Psoas muscle (tissue), 8 donors: ENCODE measurements around the gene SEC61A1. TPM values are rescaled to one million over a fixed set of nuclear protein-coding genes. Genes with fewer than 3 reads are reported as not detected.

ENCODE experiments used
- ATAC-seq, 4 donors: fragments of 200-7000 bp; cut with Tn5 transposase; one replicate each; pipeline ENCODE4 v1.9.1; 2020; ENCODE audit warnings: moderate library complexity in 3 of 4, mild to moderate bottlenecking in 2 of 4
- DNase-seq, 2 donors: peaks; one replicate each; pipeline ENCODE4 v3.0.0-alpha.2; 2020
- H3K27ac ChIP-seq: fragments of 200-600 bp; one replicate; pipeline ENCODE4 v1.8.0; 2022
- H3K27me3 ChIP-seq, 3 donors: fragments of 200-600 bp in 1 of 3; one replicate each; pipeline versions ENCODE4 v1.6.1 to v1.8.0; 2013 to 2022; ENCODE audit warnings: low read length in 2 of 3, mild to moderate bottlenecking in 2 of 3, moderate library complexity in 1 of 3; ENCODE audit not compliant: insufficient read depth in 3 of 3
- H3K36me3 ChIP-seq, 2 donors: fragments of 200-600 bp in 1 of 2; one replicate each; pipeline versions ENCODE4 v1.6.1 to v1.8.0; 2013 to 2022; ENCODE audit warnings: low read depth in 1 of 2, mild to moderate bottlenecking in 1 of 2, moderate library complexity in 1 of 2; ENCODE audit not compliant: insufficient read depth in 1 of 2
- H3K4me1 ChIP-seq: fragments of 200-600 bp; one replicate; pipeline ENCODE4 v1.8.0; 2022
- H3K4me3 ChIP-seq: fragments of 200-600 bp; one replicate; pipeline ENCODE4 v1.8.0; 2022; ENCODE audit warnings: mild to moderate bottlenecking
- H3K9me3 ChIP-seq: fragments of 200-600 bp; one replicate; pipeline ENCODE4 v1.8.0; 2022
- WGBS, 3 donors: extraction: QIAGEN DNeasy Blood & Tissue Kit; methylation state at CpG; one replicate each; pipeline versions ENCODE4 v1.1.6 to v1.1.7; 2013; 5-methylcytosine and 5-hydroxymethylcytosine counted together
- intact Hi-C, 2 donors: fragments of 100-400 bp; cut with DNase I; formaldehyde crosslinking; loops; one replicate each; pipeline versions ENCODE4 v1.11.0 to v1.14.2; 2022
- polyA plus RNA-seq, 3 donors: library from polyadenylated mRNA; stranded (reverse); fragments of 200-250 nt; gene quantifications; one replicate each; pipeline ENCODE4 v1.2.3, GENCODE V29; 2013
- total RNA-seq, 4 donors: library from RNA; stranded (reverse); fragmentation: NEBNext Ultra II Directional in 2 of 4; extraction: Animal tissue kit (Norgen Biotek cat#: 25700) in 2 of 4; gene quantifications; one replicate each; pipeline versions ENCODE4 v1.2.1 to v1.2.4, GENCODE V29; 2021 to 2023
- TF ChIP-seq, protein P1 (sequence below): fragments of 200-600 bp; IDR thresholded peaks from one replicate; pipeline ENCODE4 v1.8.0; 2022; ENCODE audit warnings: antibody characterized with exemption
- donor health status: healthy with polysubstance abuse.
- donor health status: DM: no; HTN: no; CAD: no; lungs with moderate emphysema.
- donor health status: Bipolar disorder and iron deficiency.
- donor health status: healthy.
- donor health status: DM: yes; HTN: yes; CAD: no.
- donor health status: DM: no; HTN: no; CAD: no.
- donor health status: DM: no; HTN: no; CAD: no.
- donor health status: DM: yes; HTN: yes; CAD: no.

The SEC61A1 gene
- total and polyA plus RNA-seq, 7 donors, result 40.1 to 136 (median 89.3) TPM

DNA sequence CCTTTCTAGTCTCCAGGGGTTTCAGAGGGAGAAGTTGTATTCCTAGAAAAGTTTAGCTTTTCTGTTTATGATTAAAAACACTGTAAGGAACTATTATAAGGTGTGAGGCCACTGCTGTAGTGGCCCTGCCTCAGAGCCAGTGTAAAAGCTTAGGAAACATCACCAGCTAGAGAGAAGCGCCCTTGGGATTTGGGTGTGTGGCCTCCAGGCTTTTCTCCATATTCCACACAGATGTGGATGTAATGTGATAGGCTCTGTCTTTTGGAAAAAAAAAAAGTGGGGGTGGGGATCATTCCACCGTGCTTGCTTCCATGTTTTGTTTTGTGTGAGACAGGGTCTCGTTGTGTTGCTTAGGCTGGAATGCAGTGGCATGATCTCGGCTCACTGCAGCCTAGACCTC is 13.9 kb downstream of the SEC61A1 start:
- WGBS, 3 donors, result 63 to 69% (median 64%) methylated on average over 4 of the region's 4 CpGs
- ATAC-seq (no peak), DNase-seq (no peak)
- H3K36me3 ChIP-seq, result peaks cover 13 to 100% of the 10 kb centered on the region in 2 donors
- intact Hi-C loops, result no loop called here
- H3K27ac ChIP-seq, result no peak overlapping the region
- H3K4me3 ChIP-seq, result no peak overlapping the region
- H3K9me3 ChIP-seq, result no peaks in the 10 kb centered on the region
- H3K27me3 ChIP-seq, result no peaks in the 10 kb centered on the region
- H3K4me1 ChIP-seq, result no peaks in the 10 kb centered on the region
- TF ChIP-seq, protein P1, sequence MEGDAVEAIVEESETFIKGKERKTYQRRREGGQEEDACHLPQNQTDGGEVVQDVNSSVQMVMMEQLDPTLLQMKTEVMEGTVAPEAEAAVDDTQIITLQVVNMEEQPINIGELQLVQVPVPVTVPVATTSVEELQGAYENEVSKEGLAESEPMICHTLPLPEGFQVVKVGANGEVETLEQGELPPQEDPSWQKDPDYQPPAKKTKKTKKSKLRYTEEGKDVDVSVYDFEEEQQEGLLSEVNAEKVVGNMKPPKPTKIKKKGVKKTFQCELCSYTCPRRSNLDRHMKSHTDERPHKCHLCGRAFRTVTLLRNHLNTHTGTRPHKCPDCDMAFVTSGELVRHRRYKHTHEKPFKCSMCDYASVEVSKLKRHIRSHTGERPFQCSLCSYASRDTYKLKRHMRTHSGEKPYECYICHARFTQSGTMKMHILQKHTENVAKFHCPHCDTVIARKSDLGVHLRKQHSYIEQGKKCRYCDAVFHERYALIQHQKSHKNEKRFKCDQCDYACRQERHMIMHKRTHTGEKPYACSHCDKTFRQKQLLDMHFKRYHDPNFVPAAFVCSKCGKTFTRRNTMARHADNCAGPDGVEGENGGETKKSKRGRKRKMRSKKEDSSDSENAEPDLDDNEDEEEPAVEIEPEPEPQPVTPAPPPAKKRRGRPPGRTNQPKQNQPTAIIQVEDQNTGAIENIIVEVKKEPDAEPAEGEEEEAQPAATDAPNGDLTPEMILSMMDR, result no peak

DNA sequence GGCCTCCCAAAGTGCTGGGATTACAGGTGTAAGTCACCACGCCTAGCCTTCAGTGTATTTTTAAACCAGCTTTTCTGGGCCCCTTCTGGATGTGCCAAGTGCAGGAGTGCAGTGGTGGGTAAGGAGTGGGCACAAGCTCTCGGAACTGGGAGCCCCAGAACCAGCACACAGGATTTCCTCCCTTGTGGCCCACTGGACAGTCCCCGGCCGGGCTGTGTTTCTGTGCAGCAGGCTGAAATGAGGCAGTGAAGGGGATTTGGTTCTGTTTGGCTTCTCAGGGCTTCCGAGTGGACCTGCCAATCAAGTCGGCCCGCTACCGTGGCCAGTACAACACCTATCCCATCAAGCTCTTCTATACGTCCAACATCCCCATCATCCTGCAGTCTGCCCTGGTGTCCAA is 14.4 kb downstream of the SEC61A1 start:
- no peak for ATAC-seq
- H3K4me3 ChIP-seq, result no peak overlapping the region
- WGBS, 3 donors, result 90 to 95% (median 92%) methylated on average over 9 of the region's 9 CpGs
- H3K27me3 ChIP-seq, result no peaks in the 10 kb centered on the region
- H3K9me3 ChIP-seq, result no peaks in the 10 kb centered on the region
- no peak for DNase-seq
- TF ChIP-seq, protein P1, result no peak
- peaks cover 13 to 100% of the 10 kb centered on the region in 2 donors for H3K36me3 ChIP-seq
- no peaks in the 10 kb centered on the region for H3K4me1 ChIP-seq
- intact Hi-C loops, result no loop called here
- no peak overlapping the region for H3K27ac ChIP-seq

DNA sequence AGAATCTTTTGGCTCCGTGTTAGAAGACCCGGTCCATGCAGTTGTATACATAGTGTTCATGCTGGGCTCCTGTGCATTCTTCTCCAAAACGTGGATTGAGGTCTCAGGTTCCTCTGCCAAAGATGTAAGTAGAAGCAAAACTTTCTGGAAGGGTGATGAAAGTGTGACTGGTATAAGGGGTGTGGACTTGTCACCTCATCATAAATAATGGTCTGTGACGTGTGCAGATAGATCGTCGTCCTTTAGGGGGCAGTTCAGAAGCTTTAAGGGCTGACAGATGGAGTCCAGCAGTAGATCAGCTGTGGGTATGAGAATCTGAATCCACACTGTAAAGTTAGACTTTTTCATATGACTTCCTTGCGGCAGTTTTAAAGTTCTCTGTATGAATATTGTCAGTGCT is 15.3 kb downstream of the SEC61A1 start:
- Histone ChIP-seq H3K4me1 (no peaks in the 10 kb centered on the region), H3K27ac (no peak overlapping the region), H3K9me3 (no peaks in the 10 kb centered on the region), H3K4me3 (no peak overlapping the region), H3K36me3 (peaks cover 12 to 100% of the 10 kb centered on the region in 2 donors), H3K27me3 (no peaks in the 10 kb centered on the region)
- DNase-seq, result no peak
- WGBS, 3 donors, result 52 to 69% (median 60%) methylated on average over 7 of the region's 7 CpGs
- ATAC-seq, result peak in 1 of 4 donors; percentile 29
- TF ChIP-seq, protein P1, result no peak
- intact Hi-C loops, result no loop called here

DNA sequence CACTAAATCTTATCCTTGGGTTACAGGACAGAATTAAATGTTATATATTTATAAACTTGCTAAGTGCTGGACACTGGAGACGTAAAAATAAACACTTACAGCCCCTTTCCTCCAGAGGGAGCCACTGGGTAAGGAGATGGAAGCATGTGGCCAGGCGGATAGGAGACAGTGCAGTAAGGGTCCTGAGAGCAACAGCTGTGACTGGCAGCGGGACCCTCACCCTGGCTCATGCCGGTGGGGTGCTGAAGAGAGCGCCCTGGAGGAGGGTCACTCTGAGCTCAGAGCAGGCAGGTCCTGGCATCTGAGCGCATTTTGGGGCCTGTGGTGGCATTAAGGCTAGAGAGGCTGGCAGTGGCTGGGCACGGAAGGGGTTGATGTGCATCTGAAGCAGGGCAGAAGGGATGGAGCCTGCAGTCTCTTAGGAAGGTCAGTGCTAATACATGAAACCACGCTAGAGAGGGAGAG is 16.0 kb downstream of the SEC61A1 start:
- ATAC-seq, result peak in 3 of 4 donors; percentile 34 to 69 (median 68)
- DNase-seq, result no peak
- Histone ChIP-seq H3K36me3 (peaks cover 10 to 100% of the 10 kb centered on the region in 2 donors), H3K4me3 (no peak overlapping the region), H3K4me1 (no peaks in the 10 kb centered on the region), H3K27ac (no peak overlapping the region), H3K27me3 (no peaks in the 10 kb centered on the region), H3K9me3 (no peaks in the 10 kb centered on the region)
- intact Hi-C loops, result no loop called here
- TF ChIP-seq, protein P1, result peak; percentile 43
- WGBS, 3 donors, result 75 to 85% (median 78%) methylated on average over 8 of the region's 8 CpGs

DNA sequence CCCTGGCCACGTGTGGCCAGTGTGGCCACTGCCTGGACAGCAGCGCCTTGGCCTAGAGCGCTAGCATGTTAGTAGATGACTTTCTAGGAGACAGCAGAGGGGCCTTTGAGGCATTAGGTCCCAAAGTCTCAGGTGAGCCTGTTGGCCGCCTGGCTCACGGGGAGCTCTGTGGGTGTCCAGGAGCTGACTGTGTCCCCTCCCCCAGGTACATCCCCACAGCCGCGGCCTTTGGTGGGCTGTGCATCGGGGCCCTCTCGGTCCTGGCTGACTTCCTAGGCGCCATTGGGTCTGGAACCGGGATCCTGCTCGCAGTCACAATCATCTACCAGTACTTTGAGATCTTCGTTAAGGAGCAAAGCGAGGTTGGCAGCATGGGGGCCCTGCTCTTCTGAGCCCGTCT is 17.0 kb downstream of the SEC61A1 start:
- intact Hi-C loops, result no loop called here
- Histone ChIP-seq H3K9me3 (no peaks in the 10 kb centered on the region), H3K27me3 (no peaks in the 10 kb centered on the region), H3K27ac (no peak overlapping the region), H3K4me3 (no peak overlapping the region), H3K4me1 (peaks cover 4% of the 10 kb centered on the region), H3K36me3 (peaks cover 10 to 100% of the 10 kb centered on the region in 2 donors)
- ATAC-seq, result no peak
- WGBS, 3 donors, result 91 to 92% (median 91%) methylated on average over 15 of the region's 15 CpGs
- no peak for DNase-seq
- TF ChIP-seq, protein P1, result no peak
